GM10266 (cell line): ENCODE measurements around the gene PON1.

ENCODE experiments used
- DNase-seq: peaks from one replicate; pipeline ENCODE4 v3.0.0; 2012; ENCODE audit errors: extremely low spot score
- CTCF ChIP-seq: IDR thresholded peaks from 2 replicates; pipeline ENCODE4 v1.5.1; 2012; ENCODE audit warnings: mild to moderate bottlenecking, low read depth; ENCODE audit not compliant: control insufficient read depth, insufficient read depth; ENCODE audit errors: missing control alignments

PON1 gene

DNA sequence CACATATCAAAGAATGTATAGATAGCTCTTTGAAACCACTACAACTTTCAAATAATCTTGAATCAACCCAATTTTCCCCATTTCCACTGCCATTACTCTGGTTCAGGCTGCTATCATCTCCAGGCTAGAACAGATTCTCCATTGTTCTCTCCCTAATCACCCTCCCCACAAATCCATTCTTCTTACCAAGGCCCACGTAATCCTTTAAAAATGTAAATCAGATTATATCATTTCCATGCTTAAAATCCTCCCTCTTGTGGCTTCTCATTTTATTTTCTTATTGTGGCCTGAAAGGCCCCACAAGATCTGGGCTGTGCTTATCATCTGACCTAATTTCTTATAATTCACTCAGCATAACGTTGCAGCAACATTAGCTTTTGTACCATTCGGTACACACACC is 3.0 kb upstream of the PON1 start:
- TF ChIP-seq CTCF: no peak
- DNase-seq: no peak

- no peak for TF ChIP-seq CTCF
- no peak for DNase-seq
Measured at GRCh38 chr7:95323410-95324129, 762 bp downstream of the PON1 start.

DNA sequence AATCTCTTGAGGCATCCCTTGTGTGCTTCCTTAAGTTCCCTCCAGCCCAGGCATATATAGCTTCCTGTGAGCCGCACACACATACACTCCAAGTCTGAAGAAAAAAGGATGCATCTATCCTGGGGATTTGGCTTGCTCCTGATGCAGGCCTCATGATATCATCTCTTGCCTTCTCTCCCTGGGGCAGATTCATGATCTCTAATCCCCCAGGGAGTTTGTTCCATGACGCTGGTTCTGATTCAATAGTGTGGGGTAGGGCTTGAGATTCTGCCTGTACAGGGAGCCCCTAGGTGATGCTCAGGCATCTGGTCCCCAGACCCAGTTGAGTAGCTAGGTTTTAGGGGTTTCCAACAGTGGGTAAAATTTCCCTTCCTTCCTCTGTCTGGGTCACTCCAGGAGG is 1.5 kb downstream of the PON1 start:
- DNase-seq: peak; percentile 15
- no peak for TF ChIP-seq CTCF

GRCh38 chr7:95322396-95322795 is 1.9 kb downstream of the PON1 start:
- no peak for DNase-seq
- no peak for TF ChIP-seq CTCF

GRCh38 chr7:95321720-95322119 is 2.6 kb downstream of the PON1 start:
- DNase-seq: no peak
- TF ChIP-seq CTCF: no peak

DNA sequence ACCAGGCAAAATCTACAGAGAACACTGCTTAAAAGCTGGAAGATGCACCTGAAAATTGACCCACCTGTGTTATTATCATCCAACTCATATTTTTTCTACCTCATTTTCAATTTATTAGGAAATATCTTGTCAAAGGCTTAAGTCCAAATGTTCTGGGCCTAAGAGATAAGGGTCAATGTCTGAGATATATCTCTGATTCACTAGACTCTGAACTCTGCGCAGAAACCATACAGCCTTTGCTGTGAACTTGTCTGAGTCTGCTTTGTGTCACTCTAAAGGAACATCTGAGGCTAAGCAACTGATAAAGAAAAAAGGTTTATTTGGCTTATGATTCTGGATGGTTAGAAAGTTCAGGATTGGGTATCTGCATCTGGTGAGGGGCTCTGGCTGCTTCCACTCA is 3.7 kb downstream of the PON1 start:
- no peak for TF ChIP-seq CTCF
- DNase-seq: no peak

DNA sequence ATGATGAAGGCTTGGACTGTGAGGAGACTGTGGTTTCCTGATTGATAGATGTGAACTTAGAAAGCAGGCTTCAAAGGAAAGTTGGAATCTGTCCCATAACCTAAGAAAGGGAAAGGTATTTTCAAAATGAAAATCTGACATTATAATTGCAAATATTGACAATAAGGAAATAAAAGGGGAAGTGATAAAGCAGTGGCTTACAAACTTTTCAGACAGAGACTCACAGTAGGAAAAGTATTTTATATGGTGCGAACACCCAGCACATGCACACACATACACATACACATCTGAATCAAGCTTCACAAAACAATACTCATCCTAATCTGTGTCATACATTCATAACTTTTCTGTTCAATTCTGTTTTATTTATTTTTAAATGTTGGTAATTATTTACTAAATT is 4.8 kb downstream of the PON1 start:
- TF ChIP-seq CTCF: no peak

More for the DNA sequence above, 4.8 kb downstream of the PON1 start:
- no peak for DNase-seq
